ENCODE results near the gene ASCC1.
"Not testable (repeated sequence)": the region's sequence is repeated elsewhere in the genome, so short reads cannot be mapped to it uniquely, and the experiment has no call there.

The ASCC1 gene

GRCh38 chr10:72123616-72124015 lies 92.5 kb downstream of the ASCC1 start:
- DNase-seq = no peak

- DNase-seq = no peak
Observed at GRCh38 chr10:72122221-72122620, 93.9 kb downstream of the ASCC1 start.

- DNase-seq = no peak
Observed at GRCh38 chr10:72121389-72121788, 94.7 kb downstream of the ASCC1 start.

- no peak for DNase-seq
Observed at GRCh38 chr10:72116372-72116771, 99.7 kb downstream of the ASCC1 start.

- DNase-seq = no peak
Observed at GRCh38 chr10:72114706-72115450, 101.2 kb downstream of the ASCC1 start.

GRCh38 chr10:72110673-72111401 lies 105.2 kb downstream of the ASCC1 start:
- DNase-seq = no peak

- no peak for DNase-seq
Observed at GRCh38 chr10:72109636-72110157, 106.4 kb downstream of the ASCC1 start.

- DNase-seq = no peak
Observed at GRCh38 chr10:72108830-72109635, 107.0 kb downstream of the ASCC1 start.

GRCh38 chr10:72108004-72108370 lies 108.1 kb downstream of the ASCC1 start:
- not testable (repeated sequence) for DNase-seq

GRCh38 chr10:72107325-72108003 lies 108.6 kb downstream of the ASCC1 start:
- DNase-seq = no peak

GRCh38 chr10:72106896-72107295 lies 109.2 kb downstream of the ASCC1 start:
- no peak for DNase-seq

GRCh38 chr10:72106154-72106849 lies 109.8 kb downstream of the ASCC1 start:
- DNase-seq = no peak

GRCh38 chr10:72105710-72106109 lies 110.4 kb downstream of the ASCC1 start:
- DNase-seq = no peak

GRCh38 chr10:72105098-72105475 lies 111.0 kb downstream of the ASCC1 start:
- no peak for DNase-seq

- DNase-seq = no peak
Observed at GRCh38 chr10:72104472-72105097, 111.5 kb downstream of the ASCC1 start.

GRCh38 chr10:72099600-72099921 lies 116.5 kb downstream of the ASCC1 start:
- DNase-seq = no peak

- no peak for DNase-seq
Observed at GRCh38 chr10:72098836-72099599, 117.1 kb downstream of the ASCC1 start.

- DNase-seq = no peak
Observed at GRCh38 chr10:72098301-72098835, 117.7 kb downstream of the ASCC1 start.

- peak; percentile 90 for DNase-seq
Observed at GRCh38 chr10:72097448-72098300, 118.4 kb downstream of the ASCC1 start.

All from fibroblast of skin of back (primary cell).